Measurements from ENCODE around the gene ICA1.
"Not testable (repeated sequence)": the region's sequence is repeated elsewhere in the genome, so short reads cannot be mapped to it uniquely, and the experiment has no call there.

ICA1 gene

DNA sequence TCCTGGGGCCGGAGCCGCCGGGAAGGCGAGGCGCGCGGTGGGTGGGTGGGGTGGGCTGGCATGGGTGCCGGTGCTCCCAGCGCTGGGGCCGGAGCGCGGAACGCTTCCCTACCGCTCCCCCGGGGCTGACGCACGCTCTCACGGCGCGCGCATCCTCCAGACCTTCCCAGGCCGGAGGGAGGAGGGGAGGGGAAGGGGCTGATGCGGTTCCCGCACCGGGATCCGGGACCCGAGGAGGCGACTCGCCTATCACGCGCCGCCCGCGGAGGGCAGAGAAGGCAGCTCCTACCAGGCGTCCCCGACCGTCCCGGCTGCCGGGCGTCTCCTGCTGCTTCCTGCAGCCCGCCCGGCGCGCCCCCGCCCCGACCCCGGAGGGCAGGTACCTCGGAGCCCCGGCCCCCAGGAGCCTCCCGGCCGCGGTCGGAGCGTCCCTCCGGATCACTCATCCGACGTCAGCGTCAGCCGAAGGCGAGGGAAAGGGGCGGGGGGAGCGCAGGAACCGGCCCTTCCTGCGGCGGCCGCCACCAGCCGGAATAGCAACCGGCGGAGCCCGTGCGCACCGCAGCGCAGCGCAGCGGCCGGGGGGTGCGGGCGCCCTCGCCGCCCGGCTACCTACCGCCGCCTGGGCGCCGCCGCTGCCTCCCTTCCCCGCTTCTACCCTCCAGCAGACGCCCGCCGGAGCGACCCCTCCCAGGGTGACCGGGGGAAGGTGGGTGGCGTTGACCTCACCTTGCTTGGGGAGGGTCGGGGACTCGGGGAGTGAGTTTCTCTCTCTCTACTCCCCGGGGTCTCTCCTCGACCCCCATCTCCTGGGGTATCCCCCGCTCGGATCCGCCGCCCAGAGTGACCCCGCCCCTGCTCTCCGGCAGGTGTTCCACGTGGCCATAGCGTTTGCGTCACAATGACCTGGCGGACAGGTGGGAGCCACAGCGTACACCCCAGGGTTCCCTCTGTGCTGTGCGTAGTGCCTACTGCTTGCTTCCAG lies at the start of gene ICA1:
TSS of gene ICA1 (minus strand) at position 457 of the 985 bp plus-strand sequence. CDS start 26,241 bp downstream, outside the sequence.
- DNase-seq: peak; percentile 46

- no peak for DNase-seq
Measured at GRCh38 chr7:8310876-8311275, 48.9 kb upstream of the ICA1 start.

DNA sequence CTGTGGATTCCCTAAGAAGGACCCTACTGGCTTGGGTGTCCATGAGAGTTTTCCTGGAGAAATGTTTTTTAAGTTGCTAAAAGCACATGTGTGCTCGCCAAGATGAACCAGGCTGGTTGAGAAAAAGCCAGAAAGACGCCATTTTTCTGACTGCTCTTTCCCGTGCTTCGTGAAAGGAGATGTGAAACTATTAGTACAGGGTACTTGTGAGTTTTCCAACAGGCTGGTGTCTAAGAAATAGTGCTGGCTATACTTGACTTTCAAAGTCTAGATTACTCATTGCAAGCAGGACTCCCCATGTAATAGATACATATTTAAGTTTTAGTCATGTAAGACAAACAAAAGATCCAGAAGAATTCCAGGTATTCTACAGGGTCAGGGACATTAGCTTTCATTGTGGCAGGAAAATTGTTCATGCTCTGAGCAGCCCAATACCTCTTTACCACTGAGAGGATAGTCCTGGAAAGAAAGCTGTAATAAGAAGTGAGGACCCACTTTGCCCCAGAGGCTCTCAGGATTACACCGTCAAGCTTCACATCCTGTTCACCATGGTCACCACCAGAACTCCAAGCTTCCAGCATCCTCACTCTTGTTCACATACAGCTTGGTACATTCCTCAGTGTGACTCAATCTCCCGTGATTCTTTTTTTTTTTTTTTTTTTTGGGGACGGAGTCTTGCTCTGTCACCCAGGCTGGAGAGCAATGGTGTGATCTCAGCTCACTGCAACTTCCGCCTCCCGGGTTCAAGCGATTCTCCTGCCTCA lies 43.8 kb upstream of the ICA1 start:
- no peak for DNase-seq

DNA sequence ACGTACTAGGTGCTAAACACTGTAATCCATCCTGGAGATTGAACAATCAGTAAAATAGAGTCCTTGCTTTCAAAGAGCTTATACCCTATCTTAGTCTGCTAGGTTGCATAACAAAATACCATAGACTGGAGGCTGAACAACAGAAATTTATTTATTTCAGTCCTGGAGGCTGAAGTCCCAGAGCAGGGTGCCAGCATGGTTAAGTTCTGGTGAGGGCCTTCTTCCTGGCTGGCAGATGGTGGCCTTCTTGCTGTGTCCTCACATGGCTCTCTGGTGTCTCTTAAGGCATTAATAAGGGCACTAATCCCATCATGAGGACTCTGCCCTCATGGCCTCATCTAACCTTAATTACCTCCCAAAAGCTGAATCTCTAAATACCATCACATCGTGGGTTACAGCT lies 43.1 kb upstream of the ICA1 start:
- no peak for DNase-seq

DNA sequence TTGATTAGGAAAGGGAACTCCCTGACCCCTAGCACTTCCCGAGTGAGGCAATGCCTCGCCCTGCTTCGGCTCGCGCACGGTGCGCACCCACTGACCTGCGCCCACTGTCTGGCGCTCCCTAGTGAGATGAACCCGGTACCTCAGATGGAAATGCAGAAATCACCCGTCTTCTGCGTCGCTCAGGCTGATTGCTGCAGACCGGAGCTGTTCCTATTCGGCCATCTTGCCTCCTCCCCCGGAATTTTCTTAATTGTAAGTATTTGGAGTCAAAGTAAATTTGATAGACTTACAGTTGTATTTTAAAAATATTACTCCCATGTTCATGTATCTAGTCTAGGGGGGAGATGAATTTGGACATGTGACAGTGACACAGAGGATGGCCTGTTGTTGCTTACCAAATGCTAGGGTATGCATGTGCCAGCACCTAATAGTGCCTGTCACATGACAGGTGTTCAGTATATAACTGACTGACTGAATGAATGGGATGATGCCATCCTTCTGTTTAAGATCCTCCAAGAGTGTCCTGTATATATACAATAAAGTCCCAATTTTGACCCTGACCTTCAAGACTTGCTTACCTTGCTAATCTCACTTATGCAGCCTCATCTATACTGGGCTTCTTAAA lies 42.0 kb upstream of the ICA1 start:
- no peak for DNase-seq

GRCh38 chr7:8297023-8297422 lies 35.1 kb upstream of the ICA1 start:
- not testable (repeated sequence) for DNase-seq

DNA sequence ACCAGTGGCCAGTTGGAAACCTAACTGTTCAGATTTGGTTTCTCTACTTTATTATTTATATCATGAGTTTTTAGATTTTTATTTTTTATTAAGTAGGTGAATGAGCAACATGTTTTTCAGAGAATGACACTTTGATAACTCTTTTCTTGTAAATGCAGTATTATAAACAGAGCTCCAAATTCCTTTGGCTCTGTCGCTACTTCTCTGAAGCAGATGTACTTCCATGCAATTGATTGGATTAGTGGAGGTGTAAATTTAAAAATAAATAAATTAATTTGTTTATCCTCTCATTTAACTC lies 34.3 kb upstream of the ICA1 start:
- DNase-seq: no peak

- peak; percentile 87 for DNase-seq
Measured at GRCh38 chr7:8295638-8296361, 33.8 kb upstream of the ICA1 start.

GRCh38 chr7:8291397-8292141 lies 29.6 kb upstream of the ICA1 start:
- DNase-seq: no peak

DNA sequence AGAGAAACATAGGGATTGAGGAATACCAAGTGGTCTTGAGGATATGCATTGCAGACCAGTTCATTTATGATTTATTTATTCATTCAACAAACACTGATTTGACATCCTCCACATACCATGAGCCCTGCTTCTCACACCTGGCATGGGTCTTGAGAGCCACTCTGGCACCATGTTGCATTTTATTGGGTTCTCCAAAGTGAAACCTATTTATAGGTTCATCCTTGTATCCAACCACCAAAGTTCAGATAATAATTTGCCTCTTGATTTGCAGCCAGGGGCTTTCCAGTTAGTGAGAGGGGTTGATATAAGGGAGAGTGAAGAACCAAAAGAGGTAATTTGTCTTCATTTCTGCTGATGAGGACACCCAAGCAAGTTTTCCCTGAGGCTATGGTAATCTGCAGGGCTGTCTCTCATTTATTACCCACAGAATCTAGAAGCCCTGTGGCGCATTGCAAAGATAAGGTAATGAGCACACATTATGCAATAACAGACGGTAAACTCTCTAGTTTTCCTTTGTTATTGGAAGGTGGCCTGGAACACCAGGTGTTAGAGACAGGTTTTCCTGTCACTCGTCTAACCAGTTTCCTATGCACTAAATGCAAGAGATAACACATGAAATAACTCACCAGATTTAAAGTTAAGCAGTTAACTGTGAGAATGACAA lies 28.8 kb upstream of the ICA1 start:
- no peak for DNase-seq

DNA sequence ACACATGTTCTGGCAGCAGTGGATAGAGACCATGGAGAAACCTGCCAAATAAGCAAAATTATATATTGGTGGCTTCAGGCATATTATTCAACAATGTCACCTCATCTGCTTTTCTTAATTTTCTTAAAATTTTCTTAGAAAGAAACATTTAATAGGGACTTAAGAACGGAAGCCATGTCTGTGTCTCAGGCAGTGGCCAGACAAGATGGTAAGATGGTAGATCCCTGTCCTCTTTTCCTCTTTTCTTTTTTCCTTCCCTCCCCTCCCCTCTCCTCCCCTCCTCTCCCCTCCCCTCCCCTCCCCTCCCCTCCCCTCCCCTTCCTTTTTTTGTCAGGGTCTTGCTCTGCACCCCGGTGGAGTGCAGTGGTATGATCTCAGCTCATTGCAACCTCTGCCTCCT lies 24.2 kb upstream of the ICA1 start:
- no peak for DNase-seq

- DNase-seq: no peak
Measured at GRCh38 chr7:8285155-8285554, 23.2 kb upstream of the ICA1 start.

- peak; percentile 70 for DNase-seq
Measured at GRCh38 chr7:8284606-8285005, 22.6 kb upstream of the ICA1 start.

DNA sequence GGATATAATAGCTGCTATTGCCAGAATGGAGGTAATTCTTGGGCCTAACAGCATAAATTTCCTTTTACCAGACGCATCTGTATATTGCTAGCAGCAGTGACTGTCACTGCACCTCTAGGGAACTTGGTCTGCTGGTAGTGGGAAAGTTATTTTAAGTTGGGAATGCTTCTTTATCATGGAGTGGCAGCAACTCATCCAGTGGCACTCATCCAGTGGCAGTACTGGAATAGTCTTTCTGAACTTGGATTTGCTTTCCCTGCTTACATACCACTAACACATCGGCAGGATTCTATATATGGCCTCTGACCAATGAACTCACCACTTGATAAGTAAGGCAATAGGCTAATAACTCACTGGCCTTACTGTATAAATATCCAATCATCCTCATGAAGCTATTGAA lies 22.0 kb upstream of the ICA1 start:
- no peak for DNase-seq

DNA sequence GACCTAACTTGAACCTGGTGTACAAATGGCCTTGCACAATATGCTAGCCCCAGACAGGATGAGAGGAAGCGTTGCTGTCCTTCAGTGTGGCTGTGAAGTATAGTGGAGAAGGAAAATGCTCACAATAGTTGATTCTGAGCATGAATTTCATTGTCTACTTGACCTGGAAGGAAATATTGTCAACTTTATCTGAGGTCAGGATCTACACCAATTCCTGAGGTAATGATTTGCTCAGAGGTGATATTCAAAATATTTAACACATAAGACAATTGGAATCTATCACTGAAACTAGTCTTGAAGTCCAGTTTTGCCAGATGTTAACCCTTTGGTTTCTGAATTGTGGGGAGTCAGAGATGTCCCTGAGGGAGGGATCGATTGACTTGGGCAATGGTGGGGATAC lies 20.9 kb upstream of the ICA1 start:
- DNase-seq: no peak

GRCh38 chr7:8282162-8282561 lies 20.2 kb upstream of the ICA1 start:
- DNase-seq: no peak

- DNase-seq: no peak
Measured at GRCh38 chr7:8278183-8278582, 16.2 kb upstream of the ICA1 start.

DNA sequence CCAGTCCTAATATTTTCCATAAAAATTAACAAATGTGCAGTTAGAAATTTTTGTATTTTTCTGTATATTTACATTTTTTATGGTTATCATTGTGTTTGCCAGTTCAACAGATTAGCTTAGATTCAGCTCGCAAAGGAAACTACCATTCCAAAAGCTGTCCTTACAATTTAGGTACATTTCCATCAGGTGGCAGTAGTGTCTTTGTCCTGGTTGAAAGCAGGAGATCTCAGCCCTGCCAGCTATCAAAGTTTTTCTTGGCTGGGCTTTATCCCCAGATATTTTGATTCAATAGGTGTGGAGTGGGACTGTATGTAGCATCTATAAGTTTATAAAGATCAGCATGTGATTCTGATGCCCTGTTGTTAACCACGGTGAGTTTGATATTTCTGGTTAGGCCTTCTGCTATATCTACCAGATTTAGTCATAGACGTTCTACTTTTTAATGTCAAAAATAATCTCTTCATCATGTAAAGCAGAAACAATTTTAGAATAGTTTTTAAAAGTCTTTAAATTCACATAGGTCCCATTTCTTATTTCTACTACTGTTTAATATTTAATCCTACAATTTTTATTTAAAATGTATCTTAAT lies 15.5 kb upstream of the ICA1 start:
- DNase-seq: no peak

DNA sequence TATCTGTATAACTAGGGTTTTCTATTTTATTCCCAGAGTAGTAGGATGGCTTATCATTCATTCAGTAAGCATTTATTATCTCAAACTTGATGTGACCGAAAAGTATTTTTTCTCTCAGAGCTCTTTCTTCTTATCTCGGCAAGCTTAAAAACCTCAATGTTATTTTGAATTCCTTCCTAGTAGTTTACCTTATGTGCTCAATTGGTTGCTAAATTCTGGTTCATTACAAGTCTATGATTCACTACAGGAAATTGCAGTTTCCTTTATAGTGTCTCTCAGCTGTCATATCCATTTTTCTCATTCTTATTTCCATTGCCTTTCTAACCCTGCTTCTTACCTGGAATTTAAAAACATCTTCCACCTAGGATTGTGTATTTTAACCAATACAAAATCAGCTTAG lies 12.6 kb upstream of the ICA1 start:
- no peak for DNase-seq

DNA sequence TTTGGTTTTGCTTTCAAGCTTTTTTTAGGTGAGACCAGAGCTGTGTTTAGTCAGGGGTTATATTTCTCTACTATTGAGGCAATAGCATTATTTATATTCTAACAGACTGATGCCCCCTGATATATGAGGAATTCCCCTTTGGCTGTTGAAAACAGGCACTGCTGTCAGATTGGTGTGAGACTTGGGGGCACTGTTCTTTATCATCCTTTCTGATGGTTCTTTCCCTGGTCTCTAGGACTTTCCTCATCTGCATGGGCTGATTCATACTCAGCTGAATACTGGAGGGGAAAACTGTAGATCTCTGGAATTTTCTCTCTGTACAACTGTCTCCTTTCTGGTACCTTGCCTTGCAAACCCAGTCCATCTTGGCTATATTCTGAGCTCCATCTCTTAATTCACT lies 10.0 kb upstream of the ICA1 start:
- DNase-seq: no peak

GRCh38 chr7:8263048-8263447 lies 1.1 kb upstream of the ICA1 start:
- DNase-seq: no peak
